Measurements from ENCODE around the gene ZNF628.

GRCh38 chr19:55443824-55444480 is 32.5 kb upstream of the ZNF628 start:
- no peak for TF ChIP-seq CTCF (IDR thresholded peaks at IDR 0.05; ENCODE audit: borderline replicate concordance, extremely low read depth, low read length, poor library complexity, severe bottlenecking)
- TF ChIP-seq EZH2 (IDR thresholded peaks at IDR 0.05; ENCODE audit: borderline replicate concordance, low read depth, low read length, severe bottlenecking), result no peak

Data from DND-41 (cell line).